Renal cortex interstitium (tissue), 15 donors: ENCODE results near the gene HSD17B8. TPM values are rescaled to one million over a fixed set of nuclear protein-coding genes. Genes with fewer than 3 reads are reported as not detected.

Experiments
- DNase-seq, 11 donors: peaks; one replicate each; pipeline ENCODE4 v3.0.0-alpha.2; 2013; ENCODE audit warnings: low read depth in 9 of 11, low spot score in 4 of 11; ENCODE audit errors: extremely low read depth in 1 of 11
- long read RNA-seq, 16 experiments: transcript quantifications; one replicate each; lab custom pipeline, GENCODE V29; 2026
- polyA plus RNA-seq, 3 donors: library from polyadenylated mRNA; unstranded; fragments of 120-200 nt; gene quantifications; one replicate each; pipeline ENCODE4 v1.2.1, GENCODE V29; 2013; ENCODE audit not compliant: insufficient read length in 3 of 3

The HSD17B8 gene
- polyA plus RNA-seq: 10 to 100 TPM; 24.4 to 28.5 (median 28.2) TPM
- long read RNA-seq, donor 1, transcript HSD17B8-203 (9 exons, 990 nt): major isoform, 18 of 24 reads
- long read RNA-seq, donor 1, partial matches to known transcripts: 6 of 24 reads
- long read RNA-seq, donor 1, other reads (novel, unspliced or antisense): 0 of 24 reads
- long read RNA-seq, donor 2, transcript HSD17B8-203 (9 exons, 990 nt): major isoform, 10 of 15 reads
- long read RNA-seq, donor 2, partial matches to known transcripts: 5 of 15 reads
- long read RNA-seq, donor 2, other reads (novel, unspliced or antisense): 0 of 15 reads
- long read RNA-seq, donor 3, transcript HSD17B8-203 (9 exons, 990 nt): major isoform, 15 of 15 reads
- long read RNA-seq, donor 3, partial matches to known transcripts: 0 of 15 reads
- long read RNA-seq, donor 3, other reads (novel, unspliced or antisense): 0 of 15 reads
- long read RNA-seq, donor 4, transcript HSD17B8-203 (9 exons, 990 nt): major isoform, 11 of 11 reads
- long read RNA-seq, donor 4, partial matches to known transcripts: 0 of 11 reads
- long read RNA-seq, donor 4, other reads (novel, unspliced or antisense): 0 of 11 reads
- long read RNA-seq, donor 5: 0 reads
- long read RNA-seq, donor 6, transcript HSD17B8-203 (9 exons, 990 nt): major isoform, 9 of 9 reads
- long read RNA-seq, donor 6, partial matches to known transcripts: 0 of 9 reads
- long read RNA-seq, donor 6, other reads (novel, unspliced or antisense): 0 of 9 reads
- long read RNA-seq, donor 7, transcript HSD17B8-203 (9 exons, 990 nt): major isoform, 10 of 10 reads
- long read RNA-seq, donor 7, partial matches to known transcripts: 0 of 10 reads
- long read RNA-seq, donor 7, other reads (novel, unspliced or antisense): 0 of 10 reads
- long read RNA-seq, donor 8: 0 reads
- long read RNA-seq, donor 9, transcript HSD17B8-203 (9 exons, 990 nt): major isoform, 12 of 12 reads
- long read RNA-seq, donor 9, partial matches to known transcripts: 0 of 12 reads
- long read RNA-seq, donor 9, other reads (novel, unspliced or antisense): 0 of 12 reads
- long read RNA-seq, donor 10, transcript HSD17B8-203 (9 exons, 990 nt): major isoform, 13 of 13 reads
- long read RNA-seq, donor 10, partial matches to known transcripts: 0 of 13 reads
- long read RNA-seq, donor 10, other reads (novel, unspliced or antisense): 0 of 13 reads
- long read RNA-seq, donor 11, transcript HSD17B8-203 (9 exons, 990 nt): major isoform, 15 of 15 reads
- long read RNA-seq, donor 11, partial matches to known transcripts: 0 of 15 reads
- long read RNA-seq, donor 11, other reads (novel, unspliced or antisense): 0 of 15 reads
- long read RNA-seq, donor 12, transcript HSD17B8-203 (9 exons, 990 nt): major isoform, 5 of 5 reads
- long read RNA-seq, donor 12, partial matches to known transcripts: 0 of 5 reads
- long read RNA-seq, donor 12, other reads (novel, unspliced or antisense): 0 of 5 reads
- long read RNA-seq, donor 13: 0 reads
- long read RNA-seq, donor 14, partial matches to known transcripts: 0 of 4 reads
- long read RNA-seq, donor 14, other reads (novel, unspliced or antisense): 0 of 4 reads
- long read RNA-seq, donor 15, partial matches to known transcripts: 0 of 2 reads
- long read RNA-seq, donor 15, other reads (novel, unspliced or antisense): 0 of 2 reads
- long read RNA-seq, donor 16, transcript HSD17B8-203 (9 exons, 990 nt): major isoform, 21 of 21 reads
- long read RNA-seq, donor 16, partial matches to known transcripts: 0 of 21 reads
- long read RNA-seq, donor 16, other reads (novel, unspliced or antisense): 0 of 21 reads

DNA sequence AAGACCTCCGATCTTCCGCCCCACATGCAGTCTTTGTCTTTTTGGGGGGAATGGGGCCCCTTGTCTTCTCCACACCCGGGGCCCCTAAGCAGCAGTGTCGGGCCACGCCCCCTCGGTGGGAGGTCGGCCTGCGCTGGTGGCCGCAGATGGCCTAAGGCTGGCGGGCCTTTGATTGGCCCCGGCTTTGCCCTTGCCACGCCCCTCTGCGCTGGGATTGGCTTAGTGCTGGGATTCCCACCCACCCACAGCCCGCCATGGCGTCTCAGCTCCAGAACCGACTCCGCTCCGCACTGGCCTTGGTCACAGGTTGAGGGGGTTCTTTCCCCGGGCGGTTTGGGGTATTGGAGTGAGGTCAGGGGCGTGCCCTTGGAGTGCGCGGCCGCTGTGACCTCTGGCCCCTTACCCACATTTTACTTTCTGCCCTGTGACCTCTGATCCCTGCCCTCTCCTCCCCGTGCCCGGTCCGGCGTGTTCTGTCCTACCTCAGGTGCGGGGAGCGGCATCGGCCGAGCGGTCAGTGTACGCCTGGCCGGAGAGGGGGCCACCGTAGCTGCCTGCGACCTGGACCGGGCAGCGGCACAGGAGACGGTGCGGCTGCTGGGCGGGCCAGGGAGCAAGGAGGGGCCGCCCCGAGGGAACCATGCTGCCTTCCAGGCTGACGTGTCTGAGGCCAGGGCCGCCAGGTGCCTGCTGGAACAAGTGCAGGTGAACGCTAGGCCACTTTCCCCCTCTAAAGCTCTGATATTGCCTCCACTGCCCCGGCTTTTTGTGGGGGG, at the start of gene HSD17B8:
HSD17B8 (plus strand) TSS at position 241 of the 776 bp plus-strand sequence; CDS start at position 255, 14 bp downstream.
- DNase-seq: peak; percentile 74 to 94 (median 89)

DNA sequence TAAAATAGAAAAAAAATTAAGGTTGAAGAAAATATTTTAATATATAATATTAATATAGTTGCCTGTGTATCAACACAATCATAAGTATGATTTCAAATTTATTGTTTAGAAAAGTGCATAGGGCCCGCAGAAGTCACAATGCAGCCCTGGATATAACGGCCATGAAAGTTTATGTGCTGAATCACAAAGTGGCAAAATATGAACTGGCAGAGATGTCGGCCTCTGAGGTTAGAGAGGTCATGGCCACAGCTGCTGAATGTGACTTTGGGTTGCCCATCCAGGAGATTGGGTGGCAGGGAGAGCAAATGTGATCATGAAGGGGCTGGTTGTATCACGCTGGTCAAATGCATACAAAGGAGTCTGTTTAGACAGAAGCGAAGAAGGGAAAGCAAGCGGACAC, 47.9 kb upstream of the HSD17B8 start:
- no peak for DNase-seq

DNA sequence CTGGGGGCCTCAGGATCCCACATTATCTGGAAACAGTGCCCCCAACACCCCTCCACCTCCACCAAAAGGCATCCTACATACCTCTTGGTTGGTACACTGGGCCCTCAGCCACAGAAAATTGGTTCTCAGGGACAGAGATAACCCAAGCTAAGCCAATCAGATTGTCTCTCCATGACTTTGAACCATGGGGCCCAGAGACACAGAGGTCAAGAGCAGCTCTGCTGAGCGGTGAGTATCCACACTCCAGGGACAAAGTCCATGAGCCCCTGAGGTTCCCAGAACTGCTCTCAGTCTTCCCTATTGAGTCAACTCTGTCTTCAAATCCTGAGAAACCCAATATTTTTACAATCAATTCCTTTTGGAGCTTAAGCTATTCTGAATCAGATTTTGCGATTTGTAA, 47.5 kb upstream of the HSD17B8 start:
- DNase-seq: no peak

DNA sequence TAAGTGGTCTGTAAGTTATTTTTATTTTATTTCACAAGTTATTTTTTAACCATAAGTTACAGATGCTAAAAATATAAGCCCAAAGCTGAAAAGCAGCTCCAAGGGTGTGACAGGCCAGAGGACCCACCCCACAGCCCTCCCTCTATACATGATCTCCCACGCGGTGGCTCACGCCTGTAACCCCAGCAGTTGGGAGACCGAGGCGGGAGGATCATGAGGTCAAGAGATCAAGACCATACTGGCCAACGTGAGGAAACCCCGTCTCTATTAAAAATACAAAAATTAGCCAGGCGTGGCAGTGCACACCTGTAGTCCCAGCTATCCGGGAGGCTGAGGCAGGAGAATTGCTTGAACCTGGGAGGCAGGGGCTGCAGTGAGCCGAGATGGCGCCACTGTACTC, 44.4 kb upstream of the HSD17B8 start:
- no peak for DNase-seq

DNA sequence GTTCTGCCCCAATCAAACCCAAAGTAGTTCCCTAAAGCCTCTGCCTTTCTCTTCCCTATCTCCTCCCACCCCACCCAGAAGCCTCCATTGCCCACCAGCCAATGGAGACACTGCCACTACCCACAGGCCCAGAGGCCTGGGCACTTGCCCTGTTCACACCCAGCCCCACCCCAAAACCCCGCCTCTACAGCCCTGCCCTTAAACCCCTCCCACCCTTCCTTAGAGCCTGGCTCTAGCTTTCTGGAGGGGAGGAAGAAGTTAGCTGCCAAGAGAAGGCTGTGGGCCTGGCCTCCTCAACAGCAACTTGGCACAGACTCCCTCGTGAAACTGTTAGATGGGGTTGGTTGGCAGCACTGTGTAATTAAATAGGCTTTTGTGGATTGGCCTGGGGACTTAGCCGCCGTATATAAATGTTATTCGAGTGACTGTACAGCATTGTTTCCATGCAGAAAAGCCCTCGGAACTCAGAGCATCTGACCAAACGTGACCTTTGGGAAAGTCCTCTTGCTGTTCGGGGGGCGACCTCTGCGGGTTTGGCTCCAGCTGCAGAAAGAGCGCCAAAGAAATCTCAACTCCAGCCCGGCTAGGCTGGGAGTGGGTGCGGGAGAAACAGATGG, 43.6 kb upstream of the HSD17B8 start:
- no peak for DNase-seq

DNA sequence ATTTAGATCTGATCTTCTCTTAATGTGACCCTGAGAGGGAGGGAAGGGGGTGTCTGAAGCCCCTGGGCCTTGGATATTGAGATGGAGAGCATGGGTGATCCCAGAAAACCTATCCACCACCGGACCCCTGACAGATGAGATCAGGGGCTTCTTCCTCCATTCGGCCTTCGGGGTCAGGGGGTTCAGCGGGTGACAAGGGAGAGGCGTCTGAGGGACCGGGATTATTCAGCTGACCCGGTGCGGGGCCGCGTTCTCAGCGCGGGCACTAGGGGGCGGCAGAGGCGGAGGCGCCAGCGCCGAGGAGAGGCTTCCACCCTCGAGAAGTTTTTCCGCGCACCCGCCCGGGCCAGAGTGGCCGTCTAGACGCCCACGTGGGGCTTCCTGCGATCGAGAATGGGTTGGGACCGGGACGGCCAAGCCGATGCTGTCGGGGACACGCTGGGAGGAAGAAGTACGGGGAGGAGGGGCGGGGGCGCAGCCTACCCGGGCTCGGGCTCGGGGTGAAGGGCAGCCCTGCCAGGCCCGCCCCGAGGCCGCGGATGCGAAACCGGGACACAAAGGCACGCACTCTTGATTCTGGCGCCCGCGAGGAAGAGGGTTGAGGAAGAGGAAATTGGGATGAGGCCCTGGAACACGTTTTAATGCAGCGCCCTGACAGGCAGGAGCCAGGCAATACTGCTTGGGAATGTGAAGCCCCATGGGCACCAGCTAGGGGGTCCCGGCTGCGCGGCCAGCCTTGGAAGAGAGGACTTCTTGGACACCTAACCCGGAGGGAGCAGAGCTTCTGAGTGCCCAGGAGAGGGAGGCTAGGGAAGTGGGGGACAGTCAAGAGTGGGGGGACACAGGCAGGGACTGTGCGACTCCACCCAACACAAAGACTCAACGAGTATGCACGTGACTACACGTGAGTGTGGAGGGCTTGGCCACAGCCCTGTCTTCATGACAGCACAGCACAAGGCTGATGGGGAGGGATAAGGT, 42.8 kb upstream of the HSD17B8 start:
- DNase-seq: peak in 8 of 11 donors; percentile 18 to 62 (median 52)

DNA sequence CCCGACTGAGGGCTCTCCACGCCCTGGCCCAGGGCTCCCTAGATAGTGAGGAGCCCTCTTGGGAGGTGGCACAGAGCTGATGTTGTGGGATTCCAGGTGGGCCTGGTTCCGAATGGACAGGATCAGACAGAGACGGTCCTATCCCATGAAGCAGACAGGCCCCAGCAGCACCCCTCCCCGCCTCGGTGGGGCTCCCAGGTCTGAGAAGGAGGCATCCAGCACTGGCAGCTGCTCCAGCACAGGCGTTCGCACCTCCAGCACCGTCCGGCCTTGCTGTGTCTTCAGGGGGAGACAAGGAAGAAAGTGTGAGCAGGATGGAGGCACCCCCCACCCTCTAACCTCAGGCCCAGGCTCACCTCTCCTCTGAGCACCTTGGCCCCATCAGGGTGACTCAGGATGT, 40.9 kb upstream of the HSD17B8 start:
- no peak for DNase-seq

DNA sequence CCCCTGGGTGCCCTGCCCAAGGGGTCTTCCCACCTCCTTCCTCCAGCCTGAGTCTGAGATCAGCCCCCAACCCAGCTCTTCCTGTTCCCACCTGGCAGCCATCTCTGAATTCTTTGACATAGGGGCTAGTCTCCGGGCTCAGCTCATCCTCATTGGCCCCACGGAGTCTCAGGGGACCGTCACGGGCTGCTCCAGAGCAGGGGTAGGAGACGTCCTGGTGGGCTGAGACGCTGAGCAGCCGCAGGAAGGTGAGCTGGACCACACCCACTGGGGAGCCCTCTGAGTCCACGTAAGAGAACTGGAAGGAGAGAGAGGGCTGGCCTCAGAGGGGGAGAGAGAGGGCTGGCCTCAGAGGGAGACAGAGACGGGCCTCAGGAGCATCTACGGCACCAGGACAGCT, 40.3 kb upstream of the HSD17B8 start:
- no peak for DNase-seq

DNA sequence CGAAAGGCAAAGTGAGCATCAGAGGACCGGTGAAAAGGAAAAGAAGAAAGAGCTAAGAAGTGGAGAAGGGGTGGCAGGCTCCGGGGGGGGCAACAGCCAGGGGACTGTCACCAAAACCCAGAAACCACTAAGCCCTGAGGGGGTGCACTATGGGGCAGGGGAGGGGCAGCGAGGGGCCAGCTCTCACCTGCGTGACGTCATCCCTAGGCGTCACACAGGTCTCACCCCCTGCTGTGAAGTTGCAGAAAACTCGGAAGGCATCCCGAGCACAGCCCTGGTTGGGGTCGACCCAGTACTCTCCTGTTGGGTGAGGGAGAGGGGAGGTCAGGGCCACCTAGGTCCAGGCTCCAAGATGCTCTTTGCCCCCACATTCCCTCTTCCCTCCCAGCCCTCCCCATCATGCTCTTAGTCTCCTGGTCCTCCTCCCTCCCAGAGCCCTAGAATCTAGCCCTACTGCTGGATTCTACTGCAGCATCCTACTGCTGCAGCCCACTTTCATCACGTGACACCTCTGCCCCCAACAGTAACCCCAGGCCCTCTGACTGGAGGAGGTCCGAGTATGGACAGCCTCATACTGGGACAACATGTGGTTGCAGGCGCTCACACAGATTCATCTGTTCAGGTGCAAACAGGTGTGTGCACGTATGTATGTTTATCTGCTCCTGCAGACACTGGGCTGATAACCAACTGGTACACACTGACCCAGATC, 39.6 kb upstream of the HSD17B8 start:
- no peak for DNase-seq

DNA sequence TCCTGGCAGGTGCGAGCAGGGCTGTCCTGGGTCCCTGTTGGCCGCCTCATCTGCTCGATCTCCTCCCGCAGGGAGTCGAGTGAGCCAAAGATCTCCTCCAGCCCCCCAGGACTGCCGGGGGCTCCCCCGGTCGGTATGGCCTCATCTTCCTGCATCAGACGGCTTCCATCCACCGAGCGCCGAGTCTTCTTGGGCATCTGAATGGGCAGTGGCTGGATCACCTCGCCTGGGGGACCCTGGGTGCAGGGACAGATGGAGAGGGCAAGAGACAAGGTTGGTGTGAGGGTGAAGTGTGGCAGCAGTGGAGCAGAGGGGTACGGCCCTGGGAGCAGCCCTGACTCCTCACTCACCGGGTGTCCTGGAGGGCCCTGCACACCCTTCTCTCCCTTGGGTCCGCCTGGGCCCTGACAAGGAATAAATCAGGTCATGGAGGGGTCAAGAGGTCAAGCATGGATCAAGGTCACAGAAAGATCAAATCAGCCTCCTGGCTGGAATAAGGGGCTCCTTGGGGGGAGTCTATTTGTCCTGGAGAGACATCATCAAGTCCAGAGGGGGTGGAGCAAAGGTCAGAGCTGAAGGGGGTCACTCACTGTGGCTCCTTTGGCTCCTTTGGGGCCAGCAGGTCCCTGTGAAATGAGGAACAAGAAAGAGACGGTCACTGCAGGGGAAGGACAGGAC, 38.7 kb upstream of the HSD17B8 start:
- DNase-seq: no peak

DNA sequence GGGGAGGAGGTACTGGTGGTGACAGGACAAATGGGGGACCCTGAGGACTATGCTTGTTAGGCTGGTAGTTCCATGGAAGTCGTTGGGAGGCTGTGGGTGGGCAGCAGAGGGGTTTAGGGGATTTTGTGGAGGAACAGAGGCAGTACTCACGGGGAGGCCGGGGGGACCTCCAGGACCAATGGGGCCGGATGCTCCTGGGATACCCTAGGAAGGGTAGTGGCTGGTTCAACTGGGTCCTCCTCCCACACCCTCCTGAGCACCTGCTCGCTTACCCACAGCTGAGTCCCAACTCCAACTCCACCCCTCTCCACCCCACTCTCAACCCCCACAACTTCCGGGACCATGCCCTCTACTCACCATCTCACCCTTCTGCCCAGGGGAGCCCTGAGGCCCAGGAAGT, 38.1 kb upstream of the HSD17B8 start:
- DNase-seq: no peak

DNA sequence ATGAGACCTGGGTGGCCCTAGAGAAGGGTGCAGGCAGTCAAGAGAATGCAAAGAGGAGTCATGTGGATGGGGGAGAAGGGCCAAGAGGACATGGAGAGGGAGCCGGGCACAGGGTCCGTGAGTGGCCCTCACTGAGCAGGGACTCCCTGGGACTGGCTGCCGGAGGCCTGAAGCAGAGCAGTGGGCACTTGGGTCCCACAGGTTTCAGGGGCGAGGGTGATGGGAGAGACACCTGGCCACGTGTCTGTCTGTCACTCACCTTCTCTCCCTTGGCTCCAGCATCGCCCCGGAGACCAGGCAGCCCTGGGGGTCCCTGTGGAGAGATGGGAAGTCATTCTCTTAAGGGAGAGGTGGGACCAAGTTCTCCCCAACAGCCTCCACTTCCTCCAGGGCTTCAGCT, 37.6 kb upstream of the HSD17B8 start:
- DNase-seq: no peak

DNA sequence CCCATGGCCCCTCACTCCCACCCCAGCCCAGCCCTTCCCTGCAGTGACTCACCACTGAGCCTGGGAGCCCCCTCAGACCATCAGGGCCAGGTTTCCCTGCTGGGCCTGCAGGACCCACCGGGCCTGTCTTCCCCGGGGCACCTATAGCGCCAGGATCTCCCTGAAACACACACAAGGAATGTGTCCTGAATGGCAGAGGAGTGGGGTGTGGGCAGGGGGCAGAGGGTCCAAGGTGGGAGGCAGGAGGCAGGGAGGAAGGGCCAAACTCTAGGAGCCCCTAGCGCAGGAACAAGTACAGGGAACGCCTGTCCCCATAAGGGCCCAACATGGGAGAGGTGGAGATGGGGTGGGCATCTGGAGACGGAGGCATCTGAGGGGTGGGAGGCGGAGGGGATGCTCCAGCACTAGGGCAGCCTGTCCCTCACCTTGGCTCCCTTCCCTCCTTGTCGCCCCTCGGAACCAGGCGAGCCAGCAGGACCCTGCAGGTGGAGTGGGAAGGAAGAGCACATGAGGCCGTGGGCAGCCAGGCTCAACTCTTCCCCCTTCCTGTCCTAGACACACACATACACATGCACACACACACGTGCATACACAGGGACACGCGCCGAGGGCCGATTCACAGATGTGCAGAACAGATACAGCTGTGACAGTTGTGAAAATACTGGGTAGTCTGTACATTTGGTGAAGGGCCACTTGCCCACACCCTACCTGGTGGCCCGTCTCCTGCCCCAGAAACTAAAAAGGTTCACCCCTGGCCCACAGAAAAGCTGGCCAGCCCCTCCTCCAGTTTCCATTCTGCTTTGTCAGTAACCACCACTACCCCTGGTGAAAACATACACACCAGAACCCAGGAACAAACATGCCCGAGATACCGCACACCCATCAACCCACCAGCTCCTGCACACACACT, 36.8 kb upstream of the HSD17B8 start:
- no peak for DNase-seq

DNA sequence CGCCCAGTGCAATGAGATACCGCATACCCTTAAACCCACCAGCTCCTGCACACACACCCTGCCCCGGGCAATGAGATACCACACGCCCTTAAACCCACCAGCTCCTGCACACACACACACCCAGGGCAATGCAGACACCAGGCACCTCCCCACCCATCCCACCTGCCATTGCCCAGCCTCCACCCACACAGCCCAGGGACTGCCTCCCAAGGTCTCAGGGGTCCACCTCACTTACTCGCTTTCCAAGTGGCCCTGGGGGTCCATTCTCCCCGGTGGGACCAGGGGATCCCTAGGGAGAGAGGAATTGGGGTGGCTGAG, 36.2 kb upstream of the HSD17B8 start:
- DNase-seq: no peak
